ENCODE measurements around the gene FOXE1.

Gene FOXE1

GRCh38 chr9:97848480-97849237 is 4.4 kb upstream of the FOXE1 start:
- DNase-seq, result peak; percentile 50

- DNase-seq, result no peak
Observed at GRCh38 chr9:97849980-97850379, 3.0 kb upstream of the FOXE1 start.

GRCh38 chr9:97850746-97851445 is 2.1 kb upstream of the FOXE1 start:
- peak; percentile 55 for DNase-seq

- DNase-seq, result peak; percentile 53
Observed at GRCh38 chr9:97851446-97851883, 1.6 kb upstream of the FOXE1 start.

- peak; percentile 61 for DNase-seq
Observed at GRCh38 chr9:97852001-97852398, 1.0 kb upstream of the FOXE1 start.

GRCh38 chr9:97852399-97853055 is 499 bp upstream of the FOXE1 start:
- DNase-seq, result peak; percentile 59

GRCh38 chr9:97853844-97854695 is 1.0 kb downstream of the FOXE1 start:
- DNase-seq, result peak; percentile 73

GRCh38 chr9:97854696-97855485 is 1.9 kb downstream of the FOXE1 start:
- no peak for DNase-seq

- DNase-seq, result no peak
Observed at GRCh38 chr9:97855486-97855875, 2.5 kb downstream of the FOXE1 start.

GRCh38 chr9:97855899-97856298 is 2.9 kb downstream of the FOXE1 start:
- DNase-seq, result no peak

- DNase-seq, result peak; percentile 52
Observed at GRCh38 chr9:97856857-97857605, 4.0 kb downstream of the FOXE1 start.

- peak; percentile 64 for DNase-seq
Observed at GRCh38 chr9:97857606-97858392, 4.8 kb downstream of the FOXE1 start.

- DNase-seq, result no peak
Observed at GRCh38 chr9:97858393-97858713, 5.3 kb downstream of the FOXE1 start.

GRCh38 chr9:97858826-97859225 is 5.8 kb downstream of the FOXE1 start:
- DNase-seq, result no peak

- no peak for DNase-seq
Observed at GRCh38 chr9:97859346-97859745, 6.3 kb downstream of the FOXE1 start.

- no peak for DNase-seq
Observed at GRCh38 chr9:97860451-97861147, 7.6 kb downstream of the FOXE1 start.

GRCh38 chr9:97861148-97861475 is 8.1 kb downstream of the FOXE1 start:
- DNase-seq, result no peak

- DNase-seq, result no peak
Observed at GRCh38 chr9:97863314-97863713, 10.3 kb downstream of the FOXE1 start.

GRCh38 chr9:97864396-97864795 is 11.4 kb downstream of the FOXE1 start:
- DNase-seq, result no peak

GRCh38 chr9:97866300-97866699 is 13.3 kb downstream of the FOXE1 start:
- DNase-seq, result no peak
